GM19463 (cell line): Measurements from ENCODE around the gene PLD5.
"Not testable (repeated sequence)": the region's sequence is repeated elsewhere in the genome, so short reads cannot be mapped to it uniquely, and the experiment has no call there.

ENCODE experiments used
- ATAC-seq: cut with Tn5 transposase; IDR thresholded peaks from one replicate; pipeline ENCODE4 v1.9.1; 2021; ENCODE audit warnings: mild to moderate bottlenecking, moderate library complexity; ENCODE audit not compliant: unreplicated experiment

PLD5 gene

GRCh38 chr1:242427519-242427918, 97.0 kb downstream of the PLD5 start:
- ATAC-seq: no peak

- no peak for ATAC-seq
Measured at GRCh38 chr1:242426271-242426905, 98.1 kb downstream of the PLD5 start.

- ATAC-seq: peak; percentile 75
Measured at GRCh38 chr1:242425232-242425631, 99.3 kb downstream of the PLD5 start.

GRCh38 chr1:242416657-242417056, 107.8 kb downstream of the PLD5 start:
- ATAC-seq: no peak

- no peak for ATAC-seq
Measured at GRCh38 chr1:242412921-242413320, 111.6 kb downstream of the PLD5 start.

GRCh38 chr1:242411901-242412300, 112.6 kb downstream of the PLD5 start:
- no peak for ATAC-seq

GRCh38 chr1:242405947-242406346, 118.5 kb downstream of the PLD5 start:
- ATAC-seq: no peak

- ATAC-seq: no peak
Measured at GRCh38 chr1:242404296-242404695, 120.2 kb downstream of the PLD5 start.

GRCh38 chr1:242402956-242403355, 121.5 kb downstream of the PLD5 start:
- ATAC-seq: no peak

- ATAC-seq: no peak
Measured at GRCh38 chr1:242401937-242402336, 122.6 kb downstream of the PLD5 start.

- no peak for ATAC-seq
Measured at GRCh38 chr1:242398351-242398750, 126.1 kb downstream of the PLD5 start.

- ATAC-seq: no peak
Measured at GRCh38 chr1:242391896-242392295, 132.6 kb downstream of the PLD5 start.

GRCh38 chr1:242376121-242376520, 148.4 kb downstream of the PLD5 start:
- ATAC-seq: not testable (repeated sequence)

- ATAC-seq: not testable (repeated sequence)
Measured at GRCh38 chr1:242350446-242350845, 174.1 kb downstream of the PLD5 start.

GRCh38 chr1:242349636-242350035, 174.9 kb downstream of the PLD5 start:
- ATAC-seq: no peak

GRCh38 chr1:242330865-242331264, 193.6 kb downstream of the PLD5 start:
- peak; percentile 90 for ATAC-seq

- not testable (repeated sequence) for ATAC-seq
Measured at GRCh38 chr1:242327381-242327780, 197.1 kb downstream of the PLD5 start.

GRCh38 chr1:242321981-242322380, 202.5 kb downstream of the PLD5 start:
- ATAC-seq: not testable (repeated sequence)

GRCh38 chr1:242318140-242318539, 206.4 kb downstream of the PLD5 start:
- ATAC-seq: no peak

GRCh38 chr1:242314865-242315264, 209.6 kb downstream of the PLD5 start:
- not testable (repeated sequence) for ATAC-seq

- not testable (repeated sequence) for ATAC-seq
Measured at GRCh38 chr1:242314085-242314649, 210.3 kb downstream of the PLD5 start.

GRCh38 chr1:242308681-242309080, 215.8 kb downstream of the PLD5 start:
- ATAC-seq: not testable (repeated sequence)

- not testable (repeated sequence) for ATAC-seq
Measured at GRCh38 chr1:242293781-242294180, 230.7 kb downstream of the PLD5 start.
